ENCODE results near the gene GBP4.

The GBP4 gene

GRCh38 chr1:89147678-89148658, 50.8 kb downstream of the GBP4 start:
- Histone ChIP-seq H3K4me3 (ENCODE audit: low read depth in 1 of 5, low read length in 5 of 5) (no peak overlapping the region), H3K9me3 (ENCODE audit: control insufficient read depth in 5 of 5, low read length in 5 of 5) (no peaks in the 10 kb centered on the region), H3K27ac (ENCODE audit: low read depth, low read length) (no peak overlapping the region), H3K4me1 (ENCODE audit: control insufficient read depth in 5 of 5, insufficient read depth in 5 of 5, low read length in 5 of 5) (no peaks in the 10 kb centered on the region), H3K36me3 (ENCODE audit: control insufficient read depth in 5 of 5, insufficient read depth in 5 of 5, low read length in 5 of 5) (no peaks in the 10 kb centered on the region), H3K9ac (ENCODE audit: low read length in 5 of 5) (no peak overlapping the region), H3K27me3 (ENCODE audit: control insufficient read depth in 5 of 5, insufficient read depth in 4 of 5, low read length in 5 of 5) (no peaks in the 10 kb centered on the region)

DNA sequence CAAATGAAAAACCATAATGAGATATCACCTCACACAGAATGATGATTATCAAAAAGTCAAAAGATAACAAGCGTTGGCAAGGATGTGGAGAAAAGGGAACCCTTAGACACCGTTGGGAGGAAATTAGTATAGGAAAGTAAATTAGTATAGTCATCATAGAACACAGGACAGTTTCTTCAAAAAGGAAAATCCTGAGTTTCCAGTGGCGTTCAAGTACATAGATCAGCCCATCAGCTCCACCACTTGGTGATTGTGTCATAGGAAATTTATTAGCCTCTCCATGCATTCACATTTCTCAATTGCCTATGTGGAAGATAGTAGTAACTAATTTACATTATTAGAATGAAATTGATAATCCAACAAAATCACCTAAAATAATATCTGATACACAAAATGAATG, 52.0 kb downstream of the GBP4 start:
- Histone ChIP-seq H3K9ac (ENCODE audit: low read length in 5 of 5) (no peak overlapping the region), H3K27ac (ENCODE audit: low read depth, low read length) (no peak overlapping the region), H3K4me3 (ENCODE audit: low read depth in 1 of 5, low read length in 5 of 5) (no peak overlapping the region), H3K27me3 (ENCODE audit: control insufficient read depth in 5 of 5, insufficient read depth in 4 of 5, low read length in 5 of 5) (no peaks in the 10 kb centered on the region), H3K9me3 (ENCODE audit: control insufficient read depth in 5 of 5, low read length in 5 of 5) (no peaks in the 10 kb centered on the region), H3K4me1 (ENCODE audit: control insufficient read depth in 5 of 5, insufficient read depth in 5 of 5, low read length in 5 of 5) (no peaks in the 10 kb centered on the region), H3K36me3 (ENCODE audit: control insufficient read depth in 5 of 5, insufficient read depth in 5 of 5, low read length in 5 of 5) (no peaks in the 10 kb centered on the region)

DNA sequence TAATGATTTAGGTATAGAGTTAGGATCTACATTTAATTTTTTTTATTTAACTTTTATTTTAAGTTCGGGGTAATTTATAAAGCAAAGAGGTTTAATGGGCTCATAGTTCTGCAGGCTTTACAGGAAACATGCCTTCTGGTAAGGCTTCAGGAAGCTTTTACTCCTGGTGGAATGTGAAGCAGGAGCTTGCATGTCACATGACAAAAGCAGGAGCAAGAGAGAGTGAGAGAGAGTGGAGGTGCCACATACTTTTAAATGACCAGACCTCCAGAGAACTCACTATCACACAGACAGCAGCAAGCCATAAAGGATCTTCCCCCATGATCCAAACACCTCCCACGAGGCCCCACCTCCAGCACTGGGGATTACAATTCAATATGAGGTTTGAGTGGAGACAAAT, 55.3 kb downstream of the GBP4 start:
- H3K27me3 ChIP-seq (ENCODE audit: control insufficient read depth in 5 of 5, insufficient read depth in 4 of 5, low read length in 5 of 5): no peaks in the 10 kb centered on the region
- H3K36me3 ChIP-seq (ENCODE audit: control insufficient read depth in 5 of 5, insufficient read depth in 5 of 5, low read length in 5 of 5): no peaks in the 10 kb centered on the region
- no peak overlapping the region for H3K4me3 ChIP-seq (ENCODE audit: low read depth in 1 of 5, low read length in 5 of 5)

GRCh38 chr1:89142160-89142559, 56.6 kb downstream of the GBP4 start:
- H3K9ac ChIP-seq (ENCODE audit: low read length in 5 of 5): no peak overlapping the region
- H3K36me3 ChIP-seq (ENCODE audit: control insufficient read depth in 5 of 5, insufficient read depth in 5 of 5, low read length in 5 of 5): no peaks in the 10 kb centered on the region
- H3K4me1 ChIP-seq (ENCODE audit: control insufficient read depth in 5 of 5, insufficient read depth in 5 of 5, low read length in 5 of 5): no peaks in the 10 kb centered on the region
- H3K4me3 ChIP-seq (ENCODE audit: low read depth in 1 of 5, low read length in 5 of 5): no peak overlapping the region
- H3K9me3 ChIP-seq (ENCODE audit: control insufficient read depth in 5 of 5, low read length in 5 of 5): no peaks in the 10 kb centered on the region
- H3K27ac ChIP-seq (ENCODE audit: low read depth, low read length): no peak overlapping the region
- H3K27me3 ChIP-seq (ENCODE audit: control insufficient read depth in 5 of 5, insufficient read depth in 4 of 5, low read length in 5 of 5): no peaks in the 10 kb centered on the region

More for the DNA sequence above, 55.3 kb downstream of the GBP4 start:
- no peaks in the 10 kb centered on the region for H3K9me3 ChIP-seq (ENCODE audit: control insufficient read depth in 5 of 5, low read length in 5 of 5)
- H3K27ac ChIP-seq (ENCODE audit: low read depth, low read length): no peak overlapping the region
- no peaks in the 10 kb centered on the region for H3K4me1 ChIP-seq (ENCODE audit: control insufficient read depth in 5 of 5, insufficient read depth in 5 of 5, low read length in 5 of 5)
- no peak overlapping the region for H3K9ac ChIP-seq (ENCODE audit: low read length in 5 of 5)

- no peak overlapping the region for H3K9ac ChIP-seq (ENCODE audit: low read length in 5 of 5)
- H3K4me3 ChIP-seq (ENCODE audit: low read depth in 1 of 5, low read length in 5 of 5): no peak overlapping the region
These were observed 65.0 kb downstream of the GBP4 start for GRCh38 chr1:89133747-89134146.

More at GRCh38 chr1:89133747-89134146, 65.0 kb downstream of the GBP4 start:
- no peaks in the 10 kb centered on the region for H3K36me3 ChIP-seq (ENCODE audit: control insufficient read depth in 5 of 5, insufficient read depth in 5 of 5, low read length in 5 of 5)
- H3K27ac ChIP-seq (ENCODE audit: low read depth, low read length): no peak overlapping the region
- H3K4me1 ChIP-seq (ENCODE audit: control insufficient read depth in 5 of 5, insufficient read depth in 5 of 5, low read length in 5 of 5): peaks cover 3 to 19% (median 15%) of the 10 kb centered on the region in 5 donors
- H3K9me3 ChIP-seq (ENCODE audit: control insufficient read depth in 5 of 5, low read length in 5 of 5): no peaks in the 10 kb centered on the region
- H3K27me3 ChIP-seq (ENCODE audit: control insufficient read depth in 5 of 5, insufficient read depth in 4 of 5, low read length in 5 of 5): no peaks in the 10 kb centered on the region
